Activated naive CD4-positive, alpha-beta T cell treated with anti-CD3 and anti-CD28 coated beads, Interleukin-2, amount 10 ng/mL, durations not matched to agents 7 days and 5 days (primary cell): ENCODE measurements around the gene TRPC4.

Experiments
- CTCF ChIA-PET: fragments of 350-600 bp; sonication (Branson Sonifier 250); formaldehyde crosslinking; loops from one replicate; lab custom pipeline; 2021; ENCODE audit warnings: antibody characterized with exemption; lab: Charles Lee
- DNase-seq: peaks from one replicate; pipeline ENCODE4 v3.0.0-alpha.2; 2020
- H3K27ac Mint-ChIP-seq: one replicate; pipeline ENCODE4 v1.8.0; 2021; ENCODE audit warnings: mild to moderate bottlenecking, moderate library complexity, mixed read lengths
- H3K27me3 Mint-ChIP-seq: one replicate; pipeline ENCODE4 v1.8.0; 2021; ENCODE audit warnings: mild to moderate bottlenecking, mixed read lengths
- H3K36me3 Mint-ChIP-seq: one replicate; pipeline ENCODE4 v1.8.0; 2021; ENCODE audit warnings: mixed read lengths
- H3K4me1 Mint-ChIP-seq: one replicate; pipeline ENCODE4 v1.8.0; 2021; ENCODE audit warnings: mixed read lengths
- H3K4me3 Mint-ChIP-seq: one replicate; pipeline ENCODE4 v1.8.0; 2021; ENCODE audit warnings: mild to moderate bottlenecking, moderate library complexity, mixed read lengths
- H3K9me3 Mint-ChIP-seq: one replicate; pipeline ENCODE4 v1.8.0; 2021; ENCODE audit warnings: mixed read lengths

The TRPC4 gene

DNA sequence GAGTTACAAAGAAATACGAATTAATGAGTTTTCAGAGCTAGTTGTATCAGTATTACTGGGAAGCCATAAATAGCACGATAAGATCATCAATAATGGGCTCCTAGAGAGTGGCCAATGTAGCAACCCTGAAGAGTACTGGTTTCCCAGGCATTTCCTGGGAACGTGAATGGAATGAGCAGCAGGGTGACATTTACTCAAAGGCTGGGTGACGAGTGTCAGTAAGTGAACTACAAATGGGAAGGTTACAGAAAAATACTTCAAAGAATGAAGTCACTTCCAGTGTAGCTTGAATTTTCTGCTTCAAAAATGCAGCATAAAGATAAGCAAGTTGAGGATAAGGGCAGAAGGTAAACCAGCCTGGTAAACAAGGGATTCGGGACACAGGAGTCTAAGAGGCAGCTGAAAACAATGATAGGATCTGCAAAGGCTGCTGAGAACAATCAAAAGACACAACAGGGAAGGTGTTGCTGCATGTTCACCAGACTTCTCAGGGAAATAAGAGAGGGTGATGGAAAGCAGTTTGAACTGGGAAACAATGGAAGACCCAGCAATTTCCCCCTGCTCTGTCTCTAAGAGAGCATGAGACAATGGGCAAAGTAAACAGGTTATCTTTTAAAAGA is 222.4 kb downstream of the TRPC4 start:
- DNase-seq: no peak
- Mint-ChIP-seq H3K27ac (no peak overlapping the region), H3K27me3 (no peaks in the 10 kb centered on the region), H3K36me3 (no peaks in the 10 kb centered on the region), H3K9me3 (no peaks in the 10 kb centered on the region), H3K4me1 (no peaks in the 10 kb centered on the region), H3K4me3 (no peak overlapping the region)
- CTCF ChIA-PET: no interaction called here

DNA sequence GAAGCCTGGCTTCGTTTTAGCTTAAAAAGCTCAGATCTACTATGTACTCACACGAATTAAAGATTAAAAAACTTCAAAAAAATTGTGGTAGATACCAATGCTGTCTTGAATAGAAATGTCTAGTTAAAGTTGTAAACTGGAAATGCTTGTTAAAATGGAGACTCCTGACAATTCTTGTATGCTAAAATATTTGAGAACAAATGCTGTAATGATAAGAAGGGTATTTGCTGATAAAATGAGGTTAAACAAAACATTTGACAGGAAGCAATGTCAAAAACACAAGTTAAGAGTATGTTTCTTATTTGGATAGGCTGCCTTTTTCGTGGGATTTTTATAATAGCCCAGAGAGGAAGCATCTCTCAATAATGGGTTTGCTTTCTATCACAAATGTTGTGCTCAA is 223.0 kb downstream of the TRPC4 start:
- Mint-ChIP-seq H3K4me3 (no peak overlapping the region), H3K9me3 (no peaks in the 10 kb centered on the region), H3K4me1 (no peaks in the 10 kb centered on the region), H3K36me3 (no peaks in the 10 kb centered on the region), H3K27me3 (no peaks in the 10 kb centered on the region), H3K27ac (no peak overlapping the region)
- no peak for DNase-seq
- CTCF ChIA-PET: no interaction called here

DNA sequence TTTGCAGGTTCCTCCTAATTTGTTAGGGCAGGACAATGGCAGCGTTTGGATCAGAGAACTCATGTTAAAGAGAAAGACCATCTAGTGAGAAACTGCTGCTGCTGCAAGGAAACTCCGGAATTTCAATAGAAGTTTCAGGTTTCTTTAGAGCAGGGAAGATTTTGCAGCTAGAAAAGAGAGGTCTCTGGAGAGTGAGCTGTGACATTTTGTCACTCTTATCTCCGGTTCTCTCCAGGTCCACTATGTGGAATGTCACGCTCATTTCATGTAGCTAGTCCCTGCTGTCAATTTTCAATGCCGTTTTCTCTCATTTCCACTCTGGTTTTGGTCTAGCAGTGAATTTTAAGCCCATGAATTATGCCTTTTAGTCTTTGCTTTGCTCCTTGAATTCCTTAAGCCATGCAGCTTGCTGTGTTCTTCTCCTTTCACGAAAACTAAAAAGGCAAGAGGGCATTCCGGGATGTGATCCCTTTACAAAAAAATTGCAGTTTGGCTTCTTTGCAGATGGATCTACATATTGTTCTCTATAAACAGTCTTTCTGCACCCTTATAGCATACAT is 224.3 kb downstream of the TRPC4 start:
- no peak for DNase-seq
- no peaks in the 10 kb centered on the region for H3K27me3 Mint-ChIP-seq
- no peaks in the 10 kb centered on the region for H3K36me3 Mint-ChIP-seq
- H3K4me1 Mint-ChIP-seq: no peaks in the 10 kb centered on the region
- H3K4me3 Mint-ChIP-seq: no peak overlapping the region
- no peaks in the 10 kb centered on the region for H3K9me3 Mint-ChIP-seq
- CTCF ChIA-PET: no interaction called here
- no peak overlapping the region for H3K27ac Mint-ChIP-seq

DNA sequence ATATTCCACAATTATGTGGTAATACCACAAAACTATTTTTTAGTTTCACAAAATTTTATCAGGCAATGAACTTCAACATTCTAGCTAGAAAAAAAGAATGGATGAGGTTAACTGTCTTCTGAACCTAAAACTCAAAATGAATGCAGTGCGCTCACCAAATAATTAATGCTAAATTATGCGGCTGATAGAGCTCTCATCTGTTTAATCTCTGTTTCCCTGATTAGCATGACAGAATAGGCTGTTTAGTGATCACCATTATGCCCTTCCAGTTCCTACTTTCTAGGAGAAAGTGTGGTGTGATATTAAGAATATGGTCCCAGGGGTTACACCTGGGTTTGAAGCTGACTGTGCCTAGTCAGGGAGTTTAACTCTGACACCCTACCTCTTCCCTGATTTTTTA is 228.2 kb downstream of the TRPC4 start:
- no peak for DNase-seq
- CTCF ChIA-PET: interaction anchor here (0.8 kb wide), 1 partner anchor 33 kb away, joined by 3 read pairs; no protein-coding TSS in a partner anchor
- Mint-ChIP-seq H3K27me3 (no peaks in the 10 kb centered on the region), H3K36me3 (no peaks in the 10 kb centered on the region), H3K4me3 (no peak overlapping the region), H3K4me1 (no peaks in the 10 kb centered on the region), H3K27ac (no peak overlapping the region), H3K9me3 (no peaks in the 10 kb centered on the region)

DNA sequence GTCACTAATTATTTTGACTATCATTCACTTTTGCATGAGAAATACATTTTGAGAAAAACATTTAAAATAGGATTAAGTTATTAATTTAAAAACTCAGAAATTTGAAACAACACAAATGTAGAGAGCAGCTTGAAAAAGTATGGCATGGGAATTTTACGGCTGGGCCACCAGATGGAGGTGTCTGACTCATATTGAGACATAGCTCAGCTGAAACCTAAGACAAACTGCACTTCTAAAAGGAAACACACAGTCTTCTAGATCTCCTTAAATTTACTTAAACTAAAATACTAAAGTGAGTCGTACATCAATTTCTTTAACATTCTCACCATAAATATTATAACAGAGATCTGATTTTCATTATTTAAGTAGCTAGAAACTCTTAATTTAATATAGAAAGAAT is 229.1 kb downstream of the TRPC4 start:
- no peak for DNase-seq
- Mint-ChIP-seq H3K27ac (no peak overlapping the region), H3K36me3 (no peaks in the 10 kb centered on the region), H3K9me3 (no peaks in the 10 kb centered on the region), H3K27me3 (no peaks in the 10 kb centered on the region), H3K4me3 (no peak overlapping the region), H3K4me1 (no peaks in the 10 kb centered on the region)
- CTCF ChIA-PET: no interaction called here

DNA sequence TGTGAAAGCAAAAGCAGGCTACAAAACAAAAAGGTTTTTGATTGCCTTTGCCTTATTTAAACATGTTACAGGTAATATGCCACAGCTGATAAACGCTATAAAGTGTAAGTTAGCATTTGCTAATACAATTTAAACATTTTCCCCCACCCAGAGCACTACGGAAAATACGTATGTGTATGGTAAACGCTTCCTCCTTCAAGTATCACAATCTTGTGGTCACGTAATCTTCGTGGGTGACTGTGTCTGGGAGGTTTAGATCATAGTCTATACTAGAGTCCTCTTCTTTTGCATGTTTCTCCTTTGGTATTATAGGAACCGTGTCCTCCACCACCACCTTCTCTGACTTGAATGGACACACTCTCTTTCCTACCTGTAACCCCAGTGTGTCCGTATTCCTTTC is 232.9 kb downstream of the TRPC4 start:
- Mint-ChIP-seq H3K36me3 (no peaks in the 10 kb centered on the region), H3K9me3 (no peaks in the 10 kb centered on the region), H3K4me1 (no peaks in the 10 kb centered on the region), H3K27ac (no peak overlapping the region), H3K27me3 (no peaks in the 10 kb centered on the region), H3K4me3 (no peak overlapping the region)
- CTCF ChIA-PET: no interaction called here
- DNase-seq: no peak

DNA sequence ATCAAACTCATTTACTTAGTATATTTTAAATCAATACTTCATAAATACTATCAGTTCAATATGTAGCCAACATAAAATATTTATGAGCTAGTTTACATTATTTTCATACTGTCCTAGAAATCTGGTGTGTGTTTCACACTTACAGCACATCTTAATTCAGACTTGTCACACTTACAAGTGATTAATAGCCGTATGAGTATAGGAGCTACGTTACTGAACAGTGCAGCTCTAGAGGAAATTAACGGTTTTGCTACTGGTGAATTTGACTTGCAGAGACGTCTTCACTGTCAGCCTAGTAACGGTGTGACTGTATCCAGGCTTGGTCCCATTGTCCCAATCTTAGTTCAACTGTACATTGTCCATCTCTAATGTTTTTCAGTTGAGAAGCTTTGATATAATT is 237.3 kb downstream of the TRPC4 start:
- Mint-ChIP-seq H3K27ac (no peak overlapping the region), H3K4me3 (no peak overlapping the region), H3K27me3 (no peaks in the 10 kb centered on the region), H3K9me3 (peaks cover 3% of the 10 kb centered on the region), H3K4me1 (no peaks in the 10 kb centered on the region), H3K36me3 (no peaks in the 10 kb centered on the region)
- no peak for DNase-seq
- CTCF ChIA-PET: no interaction called here

DNA sequence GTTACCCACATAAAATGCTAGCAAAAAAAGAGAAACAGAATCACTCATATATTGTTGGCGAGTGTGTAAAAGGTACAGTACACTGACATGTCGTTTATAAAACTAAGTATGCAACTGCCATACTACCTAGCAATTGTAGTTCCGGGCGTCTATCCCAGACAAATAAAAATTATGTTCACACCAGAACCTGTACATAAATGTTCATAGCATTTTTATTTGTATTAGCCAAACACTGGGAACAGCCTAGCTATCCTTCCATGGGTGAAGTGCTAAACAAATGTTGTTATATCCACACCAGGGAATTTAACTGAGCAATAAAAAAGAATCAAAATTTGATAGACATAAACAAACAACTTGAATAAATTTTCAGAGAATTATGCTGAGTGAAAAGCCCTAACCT is 242.1 kb downstream of the TRPC4 start:
- H3K4me3 Mint-ChIP-seq: no peak overlapping the region
- H3K36me3 Mint-ChIP-seq: no peaks in the 10 kb centered on the region
- DNase-seq: no peak
- H3K27ac Mint-ChIP-seq: no peak overlapping the region
- no peaks in the 10 kb centered on the region for H3K27me3 Mint-ChIP-seq
- H3K4me1 Mint-ChIP-seq: no peaks in the 10 kb centered on the region
- peaks cover 3% of the 10 kb centered on the region for H3K9me3 Mint-ChIP-seq
- CTCF ChIA-PET: no interaction called here

DNA sequence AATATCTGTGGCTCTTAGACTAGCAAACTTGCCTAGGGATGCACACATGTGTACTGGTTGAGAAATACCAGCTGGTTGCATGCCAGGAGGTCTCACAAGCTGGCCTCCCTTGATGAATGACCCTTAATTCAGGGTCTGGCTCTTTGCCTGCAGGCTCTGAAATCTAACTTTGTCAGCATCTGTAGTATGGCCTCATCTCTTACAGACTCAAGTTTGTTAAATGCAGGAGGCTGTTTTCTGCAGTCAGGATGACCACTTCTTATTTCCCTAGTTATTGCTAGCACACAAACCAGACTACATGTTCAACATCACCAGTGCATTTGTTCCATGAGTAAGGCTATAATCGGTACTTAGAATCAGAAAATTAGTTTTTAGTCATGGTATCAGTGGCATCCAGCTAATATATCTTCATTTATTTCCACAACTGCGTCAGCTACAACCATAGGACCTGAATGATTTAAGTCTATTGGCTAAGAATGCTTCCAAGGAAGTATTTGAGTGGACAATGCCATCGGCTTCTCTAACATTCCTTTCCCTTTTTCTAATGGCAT is 247.7 kb downstream of the TRPC4 start:
- Mint-ChIP-seq H3K36me3 (no peaks in the 10 kb centered on the region), H3K4me1 (no peaks in the 10 kb centered on the region), H3K27me3 (no peaks in the 10 kb centered on the region), H3K9me3 (peaks cover 1% of the 10 kb centered on the region), H3K4me3 (no peak overlapping the region), H3K27ac (no peak overlapping the region)
- CTCF ChIA-PET: no interaction called here
- no peak for DNase-seq

DNA sequence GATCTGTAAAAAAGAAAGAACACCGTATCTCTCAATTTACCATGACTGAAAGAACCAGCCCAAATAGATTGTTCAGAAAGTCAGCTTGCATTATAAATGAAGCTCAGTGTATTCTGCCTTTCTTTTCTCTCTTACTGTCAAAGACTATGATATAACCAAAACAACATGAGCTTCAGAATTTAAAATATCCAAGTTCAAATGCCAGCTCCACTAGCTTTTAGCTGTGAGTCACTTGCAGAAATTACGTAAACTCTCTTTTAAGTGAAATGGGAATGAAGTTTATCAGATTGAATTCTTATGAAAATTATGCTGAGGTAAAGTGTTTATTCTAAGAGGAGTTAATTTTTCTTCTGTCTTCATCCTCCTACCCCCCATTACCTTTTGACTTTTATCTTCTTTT is 251.0 kb downstream of the TRPC4 start:
- Mint-ChIP-seq H3K4me3 (no peak overlapping the region), H3K9me3 (peaks cover 1% of the 10 kb centered on the region), H3K4me1 (no peaks in the 10 kb centered on the region), H3K27ac (no peak overlapping the region), H3K36me3 (no peaks in the 10 kb centered on the region), H3K27me3 (no peaks in the 10 kb centered on the region)
- no peak for DNase-seq
- CTCF ChIA-PET: no interaction called here

DNA sequence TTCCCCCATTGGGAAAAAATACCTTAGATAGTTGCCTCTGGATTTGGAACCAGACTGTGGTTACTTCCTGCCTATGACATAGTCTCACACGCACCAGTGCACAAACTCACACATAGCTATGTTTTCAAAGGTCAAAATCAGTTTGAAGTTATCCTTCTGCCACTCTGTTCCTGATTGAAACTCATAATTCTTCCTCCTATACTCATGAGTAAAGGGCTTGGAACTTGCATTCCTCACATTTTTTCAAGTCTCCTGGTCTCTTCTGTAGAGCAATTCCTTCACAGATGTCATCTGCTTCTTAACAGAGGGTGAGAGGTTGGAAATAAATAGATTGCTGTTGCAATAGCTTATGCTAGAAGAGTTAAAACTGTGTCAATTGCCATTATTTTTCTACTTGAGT is 252.4 kb downstream of the TRPC4 start:
- no peak overlapping the region for H3K27ac Mint-ChIP-seq
- peaks cover 1% of the 10 kb centered on the region for H3K9me3 Mint-ChIP-seq
- no peaks in the 10 kb centered on the region for H3K4me1 Mint-ChIP-seq
- H3K36me3 Mint-ChIP-seq: no peaks in the 10 kb centered on the region
- no peaks in the 10 kb centered on the region for H3K27me3 Mint-ChIP-seq
- CTCF ChIA-PET: no interaction called here
- H3K4me3 Mint-ChIP-seq: no peak overlapping the region
- no peak for DNase-seq

DNA sequence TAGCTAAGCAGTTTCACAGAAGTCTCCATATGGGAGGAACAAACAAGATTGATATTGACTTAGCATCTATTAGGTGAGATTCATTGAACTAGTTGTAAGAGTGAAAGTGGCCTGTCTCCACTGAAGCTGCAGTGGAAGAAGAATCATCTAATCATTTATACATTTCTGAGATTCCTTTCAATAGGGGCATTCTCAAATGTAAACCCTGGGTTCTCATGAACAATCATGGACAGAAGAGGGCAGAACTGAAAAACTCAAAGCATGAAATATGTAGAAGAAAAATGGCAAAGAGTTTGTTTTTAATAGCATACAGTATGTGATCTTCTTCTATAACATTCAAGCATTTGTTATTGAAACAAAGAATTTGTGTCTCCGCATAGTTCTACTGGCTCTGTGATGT is 253.4 kb downstream of the TRPC4 start:
- no peak for DNase-seq
- Mint-ChIP-seq H3K27me3 (no peaks in the 10 kb centered on the region), H3K27ac (no peak overlapping the region), H3K4me3 (no peak overlapping the region), H3K36me3 (no peaks in the 10 kb centered on the region), H3K9me3 (peaks cover 1% of the 10 kb centered on the region), H3K4me1 (no peaks in the 10 kb centered on the region)
- CTCF ChIA-PET: no interaction called here

DNA sequence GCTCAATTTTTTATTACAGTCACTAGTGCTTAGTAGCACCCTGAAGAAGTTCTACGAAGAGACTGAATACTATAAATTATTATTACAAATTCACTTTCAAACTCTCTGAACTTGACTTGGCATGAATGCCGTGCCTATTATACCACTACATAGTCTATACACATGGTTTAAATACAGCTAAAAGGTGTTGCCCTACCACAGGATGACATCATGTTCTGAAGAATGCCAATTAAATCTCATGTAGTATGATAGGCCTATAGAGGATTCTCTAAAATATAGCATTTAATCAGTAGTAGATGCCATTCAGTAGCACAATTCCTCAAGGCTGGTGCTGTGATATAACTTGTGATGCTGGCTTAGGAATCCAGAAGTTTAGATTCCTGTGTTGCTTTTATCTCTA is 254.3 kb downstream of the TRPC4 start:
- Mint-ChIP-seq H3K27me3 (no peaks in the 10 kb centered on the region), H3K36me3 (no peaks in the 10 kb centered on the region), H3K4me3 (no peak overlapping the region), H3K4me1 (no peaks in the 10 kb centered on the region), H3K27ac (no peak overlapping the region), H3K9me3 (peaks cover 1% of the 10 kb centered on the region)
- no peak for DNase-seq
- CTCF ChIA-PET: no interaction called here

DNA sequence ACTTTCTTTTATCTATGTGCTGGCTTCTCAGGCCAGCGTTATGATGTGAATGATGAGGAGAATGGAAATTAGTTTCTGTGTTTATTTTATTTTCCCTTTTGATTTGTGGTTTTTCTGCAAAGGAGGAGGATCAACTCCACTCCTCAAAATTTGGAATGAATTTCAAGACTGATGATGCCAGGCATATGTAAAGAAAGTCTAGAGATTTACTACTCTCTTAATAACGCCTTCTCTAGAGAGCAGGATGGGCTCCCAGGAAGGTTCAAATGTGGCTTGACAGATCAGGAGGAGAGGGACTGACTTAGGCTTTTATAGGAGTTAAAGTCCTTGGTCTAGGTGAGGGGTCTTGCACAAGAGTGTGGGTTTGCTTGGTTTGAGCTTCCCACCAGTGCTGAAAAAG is 255.9 kb downstream of the TRPC4 start:
- CTCF ChIA-PET: no interaction called here
- H3K4me3 Mint-ChIP-seq: no peak overlapping the region
- no peaks in the 10 kb centered on the region for H3K27me3 Mint-ChIP-seq
- no peaks in the 10 kb centered on the region for H3K36me3 Mint-ChIP-seq
- H3K9me3 Mint-ChIP-seq: no peaks in the 10 kb centered on the region
- no peaks in the 10 kb centered on the region for H3K4me1 Mint-ChIP-seq
- DNase-seq: no peak
- no peak overlapping the region for H3K27ac Mint-ChIP-seq

DNA sequence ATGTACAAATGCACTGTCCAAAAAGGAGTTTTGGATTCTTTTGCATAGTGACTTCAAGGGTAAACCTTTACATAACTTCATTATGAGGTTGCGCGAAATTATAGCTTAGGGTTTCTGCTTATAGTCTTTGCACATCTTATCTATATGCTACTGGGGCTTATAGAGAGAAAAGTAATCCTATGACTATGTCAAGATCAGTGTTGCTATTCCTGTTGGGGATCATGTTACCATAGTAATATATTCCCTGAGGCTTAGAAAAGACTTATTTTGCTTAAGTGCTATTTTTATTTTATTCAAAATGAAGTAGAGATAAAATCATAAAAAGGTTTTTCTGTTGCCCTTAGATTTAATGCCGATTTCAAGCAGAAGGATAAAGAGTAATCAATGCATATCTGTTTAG is 256.3 kb downstream of the TRPC4 start:
- H3K36me3 Mint-ChIP-seq: no peaks in the 10 kb centered on the region
- no peak for DNase-seq
- H3K9me3 Mint-ChIP-seq: no peaks in the 10 kb centered on the region
- no peak overlapping the region for H3K27ac Mint-ChIP-seq
- H3K27me3 Mint-ChIP-seq: no peaks in the 10 kb centered on the region
- H3K4me3 Mint-ChIP-seq: no peak overlapping the region
- CTCF ChIA-PET: no interaction called here
- no peaks in the 10 kb centered on the region for H3K4me1 Mint-ChIP-seq
